GM12878 (cell line): ENCODE data around the gene SIN3B. TPM values are rescaled to one million over a fixed set of nuclear protein-coding genes. Genes with fewer than 3 reads are reported as not detected.

ENCODE experiments used
- ATAC-seq: fragments of 200-7000 bp; cut with Tn5 transposase; 3 replicates; pipeline ENCODE4 v1.9.1; 2020; ENCODE audit warnings: mild to moderate bottlenecking, moderate library complexity
- BruUV-seq: library from RNA; stranded (reverse); fragments of 400-500 nt; replicated peaks from 2 replicates; lab custom pipeline; 2021; lab: Mats Ljungman, UMichigan
- CTCF ChIA-PET: fragments of 300-600 bp; sonication (Branson Sonifier 250); formaldehyde crosslinking; extraction: SDS; loops from one replicate; lab custom pipeline; 2021; ENCODE audit warnings: inconsistent platforms; lab: Yijun Ruan, JAX
- POLR2A ChIA-PET: fragments of 350-600 bp; formaldehyde crosslinking; extraction: SDS; loops from one replicate; lab custom pipeline; 2021; ENCODE audit warnings: inconsistent platforms; lab: Charles Lee
- RAD21 ChIA-PET: fragments of 300-600 bp; sonication (Branson Sonifier 250); formaldehyde crosslinking; loops from one replicate; lab custom pipeline; 2023; ENCODE audit warnings: antibody characterized with exemption; ENCODE audit not compliant: unreplicated experiment; lab: Charles Lee
- SMC1A ChIA-PET: fragments of 300-600 bp; sonication (Branson Sonifier 250); formaldehyde crosslinking; loops from one replicate; lab custom pipeline; 2023; ENCODE audit not compliant: unreplicated experiment, uncharacterized antibody; lab: Charles Lee
- DNase-seq: peaks from one replicate; pipeline ENCODE4 v3.0.0-alpha.2; 2011; ENCODE audit warnings: low read depth, low spot score
- FAIRE-seq: peaks from 3 replicates; lab custom pipeline; 2011; peaks lifted over from hg19 to GRCh38; lab: Jason Lieb, UNC
- H2AFZ ChIP-seq: 2 replicates; pipeline ENCODE4 v1.6.0; 2011; ENCODE audit warnings: low read depth, low read length, control low read depth; ENCODE audit not compliant: control insufficient read depth
- H3K27ac ChIP-seq: 2 replicates; pipeline ENCODE4 v1.5.1; 2011; ENCODE audit warnings: control low read depth; ENCODE audit not compliant: control insufficient read depth, insufficient read depth
- H3K27me3 ChIP-seq, 2 experiments: replicated peaks in 1 of 2; 2 replicates each; pipeline versions ENCODE4 v1.6.0 to v1.6.1; 2011; ENCODE audit warnings: low read length in 1 of 2; ENCODE audit not compliant: control insufficient read depth in 2 of 2, insufficient read depth in 2 of 2
- H3K36me3 ChIP-seq, 2 experiments: 2 replicates each; pipeline ENCODE4 v1.5.1; 2011; ENCODE audit warnings: low read length in 1 of 2; ENCODE audit not compliant: control insufficient read depth in 2 of 2, insufficient read depth in 2 of 2
- H3K4me1 ChIP-seq: 2 replicates; pipeline ENCODE4 v1.6.1; 2011; ENCODE audit warnings: mild to moderate bottlenecking, low read length, moderate library complexity, mixed read lengths; ENCODE audit not compliant: control insufficient read depth, insufficient read depth
- H3K4me2 ChIP-seq: 2 replicates; pipeline ENCODE4 v1.6.0; 2011; ENCODE audit warnings: control low read depth; ENCODE audit not compliant: control insufficient read depth, insufficient read depth
- H3K4me3 ChIP-seq: fragments of 200-600 bp; sonication (generic); 2 replicates; pipeline ENCODE4 v1.5.1; 2016
- H3K79me2 ChIP-seq: 2 replicates; pipeline ENCODE4 v1.6.0; 2011; ENCODE audit warnings: low read length; ENCODE audit not compliant: control insufficient read depth, insufficient read depth
- H3K9ac ChIP-seq: 2 replicates; pipeline ENCODE4 v1.8.0; 2011; ENCODE audit warnings: low read length, control low read depth, mixed read lengths; ENCODE audit not compliant: control insufficient read depth, insufficient read depth
- H3K9me3 ChIP-seq: replicated peaks from 3 replicates; pipeline ENCODE4 v1.5.1; 2011; ENCODE audit warnings: mild to moderate bottlenecking, low read length; ENCODE audit not compliant: control insufficient read depth, insufficient read depth
- H4K20me1 ChIP-seq: 2 replicates; pipeline ENCODE4 v1.6.0; 2011; ENCODE audit not compliant: control insufficient read depth, insufficient read depth
- ASH2L ChIP-seq: fragments of 300-600, 200-600 bp; sonication (generic); IDR thresholded peaks from 2 replicates; pipeline ENCODE4 v1.6.1; 2017; ENCODE audit warnings: low read depth, mild to moderate bottlenecking, borderline replicate concordance
- CEBPB ChIP-seq, 2 experiments: fragments of 150-350 bp in 1 of 2; IDR thresholded peaks; 2 replicates each; pipeline ENCODE4 v1.6.1; 2012 to 2014; ENCODE audit warnings: low read depth in 2 of 2, low read length in 2 of 2, borderline replicate concordance in 1 of 2, inconsistent platforms in 1 of 2
- E4F1 ChIP-seq: fragments of 450-650 bp; IDR thresholded peaks from 2 replicates; pipeline ENCODE4 v1.6.1; 2018; ENCODE audit warnings: borderline replicate concordance, mild to moderate bottlenecking; ENCODE audit not compliant: partially characterized antibody
- EGR1 ChIP-seq, 2 experiments: IDR thresholded peaks; 1 replicate in 1 of 2; 2 replicates in 1 of 2; pipeline ENCODE4 v1.6.1; 2011 to 2012; ENCODE audit warnings: low read depth in 2 of 2, low read length in 2 of 2, borderline replicate concordance in 1 of 2, mild to moderate bottlenecking in 1 of 2, moderate library complexity in 1 of 2
- GATAD2B ChIP-seq: fragments of 450-650 bp; conservative IDR thresholded peaks from 2 replicates; pipeline ENCODE4 v1.6.1; 2017; ENCODE audit warnings: low read depth, mild to moderate bottlenecking, moderate library complexity
- MLLT1 ChIP-seq: fragments of 450-650 bp; IDR thresholded peaks from 2 replicates; pipeline ENCODE4 v1.6.1; 2016; ENCODE audit warnings: mild to moderate bottlenecking
- NRF1 ChIP-seq: conservative IDR thresholded peaks from 2 replicates; pipeline ENCODE4 v1.6.1; 2011; ENCODE audit warnings: mild to moderate bottlenecking, low read depth, low read length, improper control_type of control experiment
- RELA ChIP-seq: fragments of 450-650 bp; IDR thresholded peaks from 2 replicates; pipeline ENCODE4 v1.8.0; 2014; ENCODE audit warnings: borderline replicate concordance; ENCODE audit not compliant: partially characterized antibody
- WGBS: methylation state at CpG from one replicate; pipeline ENCODE4 v1.1.6; 2016; ENCODE audit warnings: low lambda C conversion rate; ENCODE audit not compliant: insufficient replicate concordance, insufficient coverage; ENCODE audit errors: missing lambda C conversion rate; 5-methylcytosine and 5-hydroxymethylcytosine counted together
- in situ Hi-C: fragments of 300-500 bp; cut with MboI; formaldehyde crosslinking; loops from 9 replicates; pipeline ENCODE4 v1.14.3; 2018; ENCODE audit warnings: mixed read lengths
- intact Hi-C: fragments of 100-400 bp; cut with micrococcal nuclease; formaldehyde crosslinking; loops from one replicate; pipeline ENCODE4 v1.14.2; 2022; ENCODE audit not compliant: unreplicated experiment
- polyA plus RNA-seq, 11 experiments: library from polyadenylated mRNA; depleted of rRNA in 4 of 11; unstranded in 6 of 11; stranded (reverse) in 5 of 11; fragments of >200 nt; fragmentation: Nextera tagmentation in 4 of 11; fragmentation: Illumina TruSeq in 1 of 11; extraction: Ambion mirVana in 4 of 11; extraction: Trizol in 1 of 11; gene quantifications; 1 replicate in 1 of 11; 2 replicates in 10 of 11; pipeline versions ENCODE4 v1.2.1 to v1.2.3, GENCODE V29; 2011 to 2016; ENCODE audit warnings: inconsistent platforms in 2 of 11, missing spikeins in 2 of 11, low read depth in 1 of 11
- total RNA-seq, 4 experiments: library from RNA; depleted of rRNA in 3 of 4; stranded (reverse); fragments of >200 nt in 3 of 4; fragmentation: Illumina TruSeq in 1 of 4; extraction: Trizol in 1 of 4; gene quantifications; 2 replicates each; pipeline versions ENCODE4 v1.2.1 to v1.2.3, GENCODE V29; 2013 to 2021

SIN3B gene
- total and polyA plus RNA-seq, 10 of the 15 experiments (the other 5 are each of a cell fraction or from before 2014, with no cell fraction given): 0.68 to 34.5 (median 15.8) TPM

- WGBS: 96% methylated on average over 7 of the region's 7 CpGs
- ATAC-seq (no peak), FAIRE-seq (no peak), DNase-seq (no peak)
- Histone ChIP-seq H3K4me1 (no peaks in the 10 kb centered on the region), H4K20me1 (no peaks in the 10 kb centered on the region), H3K79me2 (no peaks in the 10 kb centered on the region), H2AFZ (no peak overlapping the region), H3K27ac (no peak overlapping the region), H3K27me3 (no peaks in the 10 kb centered on the region), H3K36me3 (peaks cover 18 to 22% of the 10 kb centered on the region in 2 experiments; a peak in 3 of 4 replicates), H3K4me3 (no peak overlapping the region), H3K9ac (no peak overlapping the region), H3K9me3 (no peaks in the 10 kb centered on the region), H3K4me2 (no peak overlapping the region)
- TF ChIP-seq GATAD2B (no peak), ASH2L (no peak), E4F1 (no peak), NRF1 (no peak), RELA (no peak), CEBPB (IDR thresholded peaks at IDR 0.05; ENCODE audit: borderline replicate concordance in 1 of 2, low read depth in 2 of 2, low read length in 2 of 2) (no peak), EGR1 (IDR thresholded peaks at IDR 0.05; ENCODE audit: borderline replicate concordance in 1 of 2, low read depth in 2 of 2, low read length in 2 of 2) (no peak), MLLT1 (no peak)
- intact Hi-C loops (no loop called here), in situ Hi-C loops (no loop called here)
- CTCF ChIA-PET: no interaction called here
- SMC1A ChIA-PET: no interaction called here
- no TSS peak for BruUV-seq
- POLR2A ChIA-PET: no interaction called here
- RAD21 ChIA-PET: no interaction called here
Measured at GRCh38 chr19:16853066-16853465, 23.9 kb downstream of the SIN3B start.
